Spleen (tissue), 7 donors: ENCODE data around the gene KANK3.

ENCODE experiments used
- POLR2A ChIP-seq, 3 donors: fragments of 450-650 bp; IDR thresholded peaks; one replicate each; pipeline ENCODE4 v1.5.1; 2017; ENCODE audit warnings: antibody characterized with exemption in 3 of 3, mild to moderate bottlenecking in 1 of 3
- POLR2AphosphoS5 ChIP-seq, 3 donors: sonication (generic); formaldehyde crosslinking; IDR thresholded peaks; one replicate each; pipeline ENCODE4 v1.5.1; 2017; ENCODE audit warnings: antibody characterized with exemption in 3 of 3
- TF ChIP-seq, protein P1 (sequence below), 11 experiments: fragments of 200-600 bp in 7 of 11; fragments of 450-650 bp in 4 of 11; sonication (generic) in 4 of 11; IDR thresholded peaks in 8 of 11; conservative IDR thresholded peaks in 3 of 11; 1 replicate in 7 of 11; 2 replicates in 4 of 11; pipeline versions ENCODE4 v1.4.0 to v1.8.0; 2016 to 2021; ENCODE audit warnings: antibody characterized with exemption in 11 of 11, inconsistent platforms in 4 of 11, mild to moderate bottlenecking in 1 of 11
- donor health status: DM: no; HTN: no; CAD: no; lungs with moderate emphysema.
- donor health status: DM: no; HTN: no; CAD: no.
- donor health status: DM: no; HTN: no; CAD: no.

DNA sequence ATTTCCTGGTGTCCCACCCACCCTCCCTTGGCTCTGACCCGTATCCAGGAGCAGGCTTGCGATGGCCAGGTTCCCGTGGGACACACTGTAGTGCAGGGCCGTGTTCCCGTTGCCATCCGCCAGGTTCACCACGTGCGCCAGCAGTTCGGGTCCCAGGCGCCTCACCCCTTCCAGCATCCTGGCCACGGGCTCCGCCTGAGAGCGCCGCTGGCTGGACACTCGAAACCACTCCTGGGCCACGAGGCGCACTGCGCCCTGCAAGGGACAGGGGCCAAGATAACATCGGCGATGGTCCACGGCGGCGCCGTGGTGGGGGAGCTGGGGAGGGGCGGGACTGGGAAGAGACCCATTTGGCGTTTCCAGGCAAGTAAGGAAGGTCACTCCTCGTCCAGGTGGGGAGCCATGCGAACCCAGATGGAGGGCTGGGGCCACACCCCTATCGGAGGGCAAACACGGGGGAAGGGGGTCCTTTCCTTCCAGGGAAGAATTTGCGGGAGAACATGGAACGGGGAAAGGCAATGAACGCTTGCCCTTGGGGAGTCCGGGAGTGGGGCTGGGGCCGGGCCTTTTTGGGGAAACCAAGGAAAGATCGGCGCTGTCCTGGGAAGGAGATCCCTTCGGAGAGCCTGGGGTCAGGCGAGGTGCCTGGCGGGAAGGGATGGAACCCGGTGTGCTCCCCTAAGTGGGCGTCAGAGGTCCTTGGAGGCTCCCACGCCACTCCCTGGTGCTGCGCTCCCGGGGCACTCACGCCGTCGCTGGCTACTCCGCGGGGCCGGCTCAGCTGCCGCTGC, 9.9 kb downstream of the KANK3 start:
- TF ChIP-seq, protein P1, sequence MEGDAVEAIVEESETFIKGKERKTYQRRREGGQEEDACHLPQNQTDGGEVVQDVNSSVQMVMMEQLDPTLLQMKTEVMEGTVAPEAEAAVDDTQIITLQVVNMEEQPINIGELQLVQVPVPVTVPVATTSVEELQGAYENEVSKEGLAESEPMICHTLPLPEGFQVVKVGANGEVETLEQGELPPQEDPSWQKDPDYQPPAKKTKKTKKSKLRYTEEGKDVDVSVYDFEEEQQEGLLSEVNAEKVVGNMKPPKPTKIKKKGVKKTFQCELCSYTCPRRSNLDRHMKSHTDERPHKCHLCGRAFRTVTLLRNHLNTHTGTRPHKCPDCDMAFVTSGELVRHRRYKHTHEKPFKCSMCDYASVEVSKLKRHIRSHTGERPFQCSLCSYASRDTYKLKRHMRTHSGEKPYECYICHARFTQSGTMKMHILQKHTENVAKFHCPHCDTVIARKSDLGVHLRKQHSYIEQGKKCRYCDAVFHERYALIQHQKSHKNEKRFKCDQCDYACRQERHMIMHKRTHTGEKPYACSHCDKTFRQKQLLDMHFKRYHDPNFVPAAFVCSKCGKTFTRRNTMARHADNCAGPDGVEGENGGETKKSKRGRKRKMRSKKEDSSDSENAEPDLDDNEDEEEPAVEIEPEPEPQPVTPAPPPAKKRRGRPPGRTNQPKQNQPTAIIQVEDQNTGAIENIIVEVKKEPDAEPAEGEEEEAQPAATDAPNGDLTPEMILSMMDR (IDR thresholded peaks at IDR 0.05 in 8 of 11, conservative IDR thresholded peaks at IDR 0.05 in 3 of 11): no peak
- TF ChIP-seq POLR2AphosphoS5 (IDR thresholded peaks at IDR 0.05) (peak in 2 of 3 donors; percentile 36 to 38), POLR2A (IDR thresholded peaks at IDR 0.05) (no peak)
